Urothelium cell line (cell line): ENCODE measurements around the gene TUT7.
A peak's percentile ranks its signal among the peaks of the same experiment; 100 is the strongest.

Experiments
- DNase-seq: peaks from one replicate; pipeline ENCODE4 v3.0.0; 2011; ENCODE audit warnings: low spot score, mixed read lengths
- FAIRE-seq: peaks from 2 replicates; lab custom pipeline; 2011; peaks lifted over from hg19 to GRCh38; lab: Jason Lieb, UNC

The TUT7 gene

GRCh38 chr9:86272221-86272620 lies 82.0 kb downstream of the TUT7 start:
- DNase-seq (no peak), FAIRE-seq (no peak)

- no peak for FAIRE-seq
Observed at GRCh38 chr9:86263876-86264275, 90.3 kb downstream of the TUT7 start.

DNA sequence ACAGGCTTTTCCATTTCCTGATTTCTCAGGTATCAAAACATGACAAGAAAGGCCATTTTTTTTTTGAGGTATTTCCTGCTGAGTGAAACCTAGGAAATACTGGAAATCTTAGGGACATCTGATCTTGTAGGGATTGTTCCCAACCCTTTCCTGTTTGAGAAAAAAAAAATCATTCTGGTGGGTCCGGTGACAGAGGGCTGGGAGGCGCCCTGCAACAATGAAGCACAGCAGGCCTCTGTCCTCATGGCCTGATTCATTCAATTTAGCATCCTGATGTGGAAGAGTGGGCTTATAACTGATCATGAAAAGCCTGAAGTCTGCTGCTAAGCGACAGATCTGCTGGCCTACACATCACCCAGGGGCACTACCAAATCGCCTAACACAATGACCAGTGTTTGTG lies 91.7 kb downstream of the TUT7 start:
- DNase-seq, result no peak
- no peak for FAIRE-seq

More at GRCh38 chr9:86263876-86264275, 90.3 kb downstream of the TUT7 start:
- DNase-seq, result no peak

DNA sequence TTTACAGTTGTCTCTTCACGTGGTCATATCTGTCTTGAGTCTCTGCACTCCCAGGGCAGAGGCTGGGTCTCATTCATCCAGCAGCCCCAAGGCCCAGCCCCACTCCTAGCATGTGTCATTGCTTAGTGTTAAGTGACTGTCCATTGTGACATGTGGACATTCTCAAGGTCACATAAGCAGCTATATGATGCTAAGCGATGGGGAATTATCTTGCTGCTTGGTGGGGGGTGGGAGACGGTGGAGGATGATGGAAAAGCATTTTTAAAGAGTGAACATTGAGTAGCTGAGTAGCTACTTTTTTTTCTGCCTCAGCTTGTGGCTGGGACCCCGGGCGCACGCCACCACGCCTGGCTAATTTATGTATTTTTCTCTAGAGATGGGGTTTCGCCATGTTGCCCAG lies 94.7 kb downstream of the TUT7 start, which contains the start of gene C9orf153:
C9orf153 (minus strand) TSS at position 101 of the 400 bp plus-strand sequence. CDS start 30,054 bp downstream, outside the sequence.
- DNase-seq (no peak), FAIRE-seq (no peak)

GRCh38 chr9:86257391-86257790 lies 96.8 kb downstream of the TUT7 start:
- DNase-seq, result no peak
- no peak for FAIRE-seq

GRCh38 chr9:86256653-86257052 lies 97.6 kb downstream of the TUT7 start:
- FAIRE-seq (no peak), DNase-seq (no peak)

- no peak for FAIRE-seq
- no peak for DNase-seq
Observed at GRCh38 chr9:86253577-86253976, 100.6 kb downstream of the TUT7 start.

- FAIRE-seq (no peak), DNase-seq (no peak)
Observed at GRCh38 chr9:86252870-86253269, 101.3 kb downstream of the TUT7 start.

GRCh38 chr9:86250123-86250522 lies 104.1 kb downstream of the TUT7 start:
- DNase-seq, result no peak
- FAIRE-seq, result no peak

GRCh38 chr9:86248746-86249145 lies 105.5 kb downstream of the TUT7 start:
- FAIRE-seq, result no peak
- DNase-seq, result no peak

GRCh38 chr9:86246752-86247161 lies 107.5 kb downstream of the TUT7 start:
- FAIRE-seq (no peak), DNase-seq (peak; percentile 9)

GRCh38 chr9:86242071-86242470 lies 112.1 kb downstream of the TUT7 start:
- no peak for DNase-seq
- no peak for FAIRE-seq

DNA sequence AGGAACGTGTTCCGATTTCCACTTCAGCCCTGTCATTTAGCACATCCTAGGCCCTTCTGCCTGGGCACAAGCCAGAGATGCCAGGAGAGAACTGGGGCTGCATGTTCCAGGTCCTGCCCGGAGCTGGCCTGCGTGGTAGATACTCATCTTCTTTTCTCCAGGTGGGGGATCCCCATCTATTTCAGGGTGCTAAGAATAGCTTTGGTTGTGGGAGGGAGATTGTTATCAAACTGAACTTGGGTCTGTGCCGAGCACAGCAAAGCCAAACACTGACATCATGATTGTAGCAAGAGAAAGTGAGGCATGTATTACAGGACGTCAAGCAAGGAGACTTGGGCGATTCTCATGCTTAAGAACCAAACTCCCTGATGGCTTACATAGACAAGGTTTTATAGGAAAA lies 113.0 kb downstream of the TUT7 start:
- FAIRE-seq, result no peak
- no peak for DNase-seq

DNA sequence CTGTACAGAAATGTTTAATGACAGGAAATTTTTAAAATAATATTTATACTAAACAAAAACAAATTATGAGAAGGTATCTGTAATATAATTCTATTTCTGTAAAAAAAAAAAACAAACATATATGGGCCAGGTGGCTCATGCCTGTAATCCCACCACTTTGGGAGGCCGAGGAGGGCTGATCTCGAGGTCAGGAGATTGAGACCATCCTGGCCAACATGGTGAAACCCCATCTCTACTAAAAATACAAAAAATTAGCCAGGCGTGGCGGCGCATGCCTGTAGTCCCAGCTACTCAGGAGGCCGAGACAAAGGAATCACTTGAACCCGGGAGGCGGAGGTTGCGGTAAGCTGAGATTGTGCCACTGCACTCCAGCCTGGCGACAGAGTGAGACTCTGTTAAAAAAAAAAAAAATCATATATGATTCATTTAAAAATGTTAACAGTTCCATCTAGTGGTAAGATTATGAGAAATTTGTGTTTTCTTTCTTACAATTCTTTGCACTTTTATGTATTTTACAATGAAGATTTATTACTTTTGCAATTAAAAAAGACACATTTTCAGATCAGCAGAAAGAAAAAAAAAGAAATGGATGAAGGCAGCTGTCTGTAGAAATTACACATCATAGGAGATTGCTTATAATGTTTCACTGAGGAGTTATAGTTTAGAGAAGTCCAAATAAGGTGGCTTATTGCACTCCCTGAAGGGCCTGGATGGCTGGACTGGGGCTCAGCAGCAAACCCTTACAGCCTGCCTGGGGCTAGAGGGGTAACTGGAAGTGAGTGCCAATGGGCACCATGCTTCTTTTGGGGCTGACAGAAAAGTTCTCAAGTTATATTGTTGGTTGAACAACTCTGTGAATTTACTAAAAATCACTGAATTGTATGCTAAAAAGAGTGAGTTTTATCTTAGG lies 115.1 kb downstream of the TUT7 start:
- DNase-seq (no peak), FAIRE-seq (no peak)
